ENCODE results near the gene KIAA1217. TPM values are rescaled to one million over a fixed set of nuclear protein-coding genes. Genes with fewer than 3 reads are reported as not detected.

Gene KIAA1217
- total RNA-seq, 2 donors from 2014 or later, result 92.5 to 188 TPM

DNA sequence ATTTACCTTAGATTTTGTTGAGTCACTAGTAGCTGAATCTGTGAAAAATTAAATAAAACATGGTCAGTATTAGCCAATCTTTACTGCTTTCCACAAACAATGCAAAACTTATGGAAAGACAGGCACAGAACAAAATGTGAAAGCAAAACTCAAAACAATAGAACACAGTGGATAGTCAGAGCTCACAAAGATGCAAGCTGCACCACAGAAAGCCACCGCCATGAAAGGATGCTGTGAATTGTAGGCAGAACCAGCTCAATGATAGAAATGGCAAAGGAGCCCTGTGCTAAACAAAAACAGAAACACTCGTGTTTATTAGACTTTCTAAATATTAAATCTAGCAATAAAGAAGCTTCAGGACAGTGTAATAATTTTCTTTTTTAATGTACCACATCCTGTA, 380.3 kb downstream of the KIAA1217 start:
- Histone ChIP-seq H3K9me3 (no peaks in the 10 kb centered on the region), H3K27me3 (replicated peaks; ENCODE audit: insufficient read depth) (no peaks in the 10 kb centered on the region), H3K4me1 (replicated peaks) (no peaks in the 10 kb centered on the region), H3K27ac (no peak overlapping the region), H3K36me3 (no peaks in the 10 kb centered on the region), H3K4me3 (no peak overlapping the region)
- intact Hi-C loops (cut with DNase I), result no loop called here
- WGBS, result 89% methylated on average over 2 of the region's 2 CpGs
- no peak for TF ChIP-seq POLR2A (IDR thresholded peaks at IDR 0.05)
- TF ChIP-seq, protein P1, sequence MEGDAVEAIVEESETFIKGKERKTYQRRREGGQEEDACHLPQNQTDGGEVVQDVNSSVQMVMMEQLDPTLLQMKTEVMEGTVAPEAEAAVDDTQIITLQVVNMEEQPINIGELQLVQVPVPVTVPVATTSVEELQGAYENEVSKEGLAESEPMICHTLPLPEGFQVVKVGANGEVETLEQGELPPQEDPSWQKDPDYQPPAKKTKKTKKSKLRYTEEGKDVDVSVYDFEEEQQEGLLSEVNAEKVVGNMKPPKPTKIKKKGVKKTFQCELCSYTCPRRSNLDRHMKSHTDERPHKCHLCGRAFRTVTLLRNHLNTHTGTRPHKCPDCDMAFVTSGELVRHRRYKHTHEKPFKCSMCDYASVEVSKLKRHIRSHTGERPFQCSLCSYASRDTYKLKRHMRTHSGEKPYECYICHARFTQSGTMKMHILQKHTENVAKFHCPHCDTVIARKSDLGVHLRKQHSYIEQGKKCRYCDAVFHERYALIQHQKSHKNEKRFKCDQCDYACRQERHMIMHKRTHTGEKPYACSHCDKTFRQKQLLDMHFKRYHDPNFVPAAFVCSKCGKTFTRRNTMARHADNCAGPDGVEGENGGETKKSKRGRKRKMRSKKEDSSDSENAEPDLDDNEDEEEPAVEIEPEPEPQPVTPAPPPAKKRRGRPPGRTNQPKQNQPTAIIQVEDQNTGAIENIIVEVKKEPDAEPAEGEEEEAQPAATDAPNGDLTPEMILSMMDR (IDR thresholded peaks at IDR 0.05), result no peak
- no peak for TF ChIP-seq POLR2AphosphoS5 (IDR thresholded peaks at IDR 0.05)
- no peak for DNase-seq (ENCODE audit: low spot score)

DNA sequence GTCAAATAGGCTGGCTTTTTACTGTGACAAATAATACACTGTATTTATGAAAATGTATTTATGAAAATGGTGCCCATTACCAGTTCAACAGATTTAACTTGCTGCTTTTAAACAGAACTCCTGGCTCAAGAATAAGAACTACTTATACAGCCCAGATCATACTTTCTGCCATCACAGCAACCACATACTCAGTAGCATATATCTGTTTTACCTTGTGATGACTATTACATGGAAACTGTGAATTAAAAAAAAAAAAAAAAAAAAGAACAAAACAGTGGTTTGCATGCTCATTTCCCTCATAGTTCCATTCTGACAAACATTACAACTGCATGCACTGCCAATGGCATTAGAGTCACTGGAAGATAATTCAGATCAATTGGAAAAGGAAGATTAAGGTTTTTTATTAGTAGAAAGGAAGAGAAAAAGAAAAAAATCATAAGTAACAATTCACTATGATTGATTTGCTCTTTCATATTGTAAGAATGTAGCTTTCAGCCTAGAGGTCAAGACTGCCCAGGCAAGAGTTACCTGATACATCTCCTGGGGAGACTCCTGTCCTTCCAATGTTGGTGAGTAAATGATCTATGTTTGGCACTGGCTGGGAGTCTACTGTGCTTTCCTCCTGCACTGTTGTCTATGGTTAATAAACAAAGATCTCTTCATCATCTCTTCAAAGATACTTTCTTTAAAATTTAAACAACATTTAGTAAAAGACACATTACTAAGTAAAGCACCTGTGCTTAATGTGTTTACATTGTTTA, 381.9 kb downstream of the KIAA1217 start:
- Histone ChIP-seq H3K27ac (no peak overlapping the region), H3K4me1 (replicated peaks) (no peaks in the 10 kb centered on the region), H3K9me3 (no peaks in the 10 kb centered on the region), H3K36me3 (no peaks in the 10 kb centered on the region), H3K27me3 (replicated peaks; ENCODE audit: insufficient read depth) (no peaks in the 10 kb centered on the region), H3K4me3 (no peak overlapping the region)
- no peak for DNase-seq (ENCODE audit: low spot score)
- TF ChIP-seq, protein P1 (IDR thresholded peaks at IDR 0.05), result no peak
- intact Hi-C loops (cut with DNase I), result no loop called here

DNA sequence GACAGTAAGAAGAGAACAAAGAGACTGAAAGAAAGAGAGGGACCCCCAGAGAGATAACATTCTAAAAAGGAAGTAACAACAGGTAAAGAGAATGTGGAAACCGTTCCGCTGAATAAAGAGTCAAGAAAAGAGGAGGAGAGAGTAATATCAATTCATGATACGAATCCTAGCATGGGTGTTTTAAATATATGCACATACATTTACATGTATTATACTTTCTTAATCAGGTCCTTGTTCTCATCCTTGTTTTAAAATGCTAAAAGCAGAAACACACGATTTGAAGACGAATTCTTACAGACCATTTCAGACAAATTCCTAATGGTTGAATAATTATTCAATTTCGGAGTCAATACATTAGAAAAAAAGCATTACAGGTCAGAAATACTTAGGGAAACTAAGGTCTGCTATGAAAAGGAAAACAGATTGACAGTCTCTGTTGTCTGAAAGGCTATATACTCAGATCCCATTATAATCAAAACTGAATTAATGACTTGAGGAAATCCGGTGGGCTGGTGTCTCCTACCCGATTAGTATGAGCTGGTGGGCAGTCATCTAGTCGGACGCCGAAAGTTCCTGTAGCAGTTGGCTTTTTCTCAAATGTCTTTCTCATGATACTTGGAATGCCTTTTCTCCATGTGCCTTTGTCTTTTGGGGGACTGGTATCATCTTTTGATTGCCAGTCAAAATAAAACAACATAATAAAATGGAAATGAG, 387.4 kb downstream of the KIAA1217 start:
- Histone ChIP-seq H3K4me3 (no peak overlapping the region), H3K27me3 (replicated peaks; ENCODE audit: insufficient read depth) (no peaks in the 10 kb centered on the region), H3K36me3 (no peaks in the 10 kb centered on the region), H3K4me1 (replicated peaks) (no peaks in the 10 kb centered on the region), H3K9me3 (no peaks in the 10 kb centered on the region), H3K27ac (no peak overlapping the region)
- DNase-seq (ENCODE audit: low spot score), result no peak
- WGBS, result 88% methylated on average over 11 of the region's 11 CpGs
- intact Hi-C loops (cut with DNase I), result no loop called here
- TF ChIP-seq POLR2AphosphoS5 (IDR thresholded peaks at IDR 0.05), result no peak
- no peak for TF ChIP-seq POLR2A (IDR thresholded peaks at IDR 0.05)
- TF ChIP-seq, protein P1 (IDR thresholded peaks at IDR 0.05), result no peak

DNA sequence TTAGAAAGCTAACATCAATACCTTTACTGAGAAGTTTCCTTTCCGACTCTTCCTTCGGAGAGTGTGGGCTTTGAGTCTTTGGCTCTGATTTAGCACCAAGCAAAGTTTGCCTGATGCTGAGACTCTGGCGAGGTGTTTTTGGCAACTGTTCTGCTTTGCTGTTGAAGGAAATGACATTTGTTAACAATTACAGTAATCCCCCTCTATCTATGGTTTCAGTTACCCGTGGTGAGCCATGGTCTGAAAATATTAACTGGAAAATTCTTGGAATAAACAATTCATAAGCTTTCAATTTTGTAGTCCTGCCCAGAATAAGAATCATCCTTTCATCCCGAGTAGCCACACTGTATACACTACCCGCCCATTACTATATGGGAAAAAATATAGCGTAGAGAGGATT, 388.5 kb downstream of the KIAA1217 start:
- Histone ChIP-seq H3K9me3 (no peaks in the 10 kb centered on the region), H3K4me3 (no peak overlapping the region), H3K27me3 (replicated peaks; ENCODE audit: insufficient read depth) (no peaks in the 10 kb centered on the region), H3K4me1 (replicated peaks) (no peaks in the 10 kb centered on the region), H3K27ac (no peak overlapping the region), H3K36me3 (no peaks in the 10 kb centered on the region)
- intact Hi-C loops (cut with DNase I), result no loop called here
- WGBS, result 90% methylated on average over 7 of the region's 7 CpGs
- DNase-seq (ENCODE audit: low spot score), result no peak
- TF ChIP-seq, protein P1 (IDR thresholded peaks at IDR 0.05), result no peak
- no peak for TF ChIP-seq POLR2A (IDR thresholded peaks at IDR 0.05)
- TF ChIP-seq POLR2AphosphoS5 (IDR thresholded peaks at IDR 0.05), result no peak

MicroRNAs within 50 kb of the gene (microRNA counts, 767-probe panel; counts per million panel counts)
- 268 to 431 counts per million in 2 donors for microRNA hsa-miR-603

Small RNA genes lying within 50 kb of the gene (microRNA-seq; reads per million reads assigned to microRNA genes)
- gene MIR603, result not detected

Small RNA genes lying within 50 kb of the gene (small RNA-seq; reads per million reads assigned to genes)
- 0 reads per million in 2 donors for gene AC063961.1
- gene MIR603, result 0 reads per million in 2 donors

Measured in prostate gland (tissue), 2 donors.